GM21825 (cell line): ENCODE measurements around the gene PHF24.

ENCODE experiments used
- ATAC-seq: cut with Tn5 transposase; IDR thresholded peaks from one replicate; pipeline ENCODE4 v1.9.1; 2021; ENCODE audit warnings: mild to moderate bottlenecking, moderate library complexity; ENCODE audit not compliant: unreplicated experiment

Gene PHF24

DNA sequence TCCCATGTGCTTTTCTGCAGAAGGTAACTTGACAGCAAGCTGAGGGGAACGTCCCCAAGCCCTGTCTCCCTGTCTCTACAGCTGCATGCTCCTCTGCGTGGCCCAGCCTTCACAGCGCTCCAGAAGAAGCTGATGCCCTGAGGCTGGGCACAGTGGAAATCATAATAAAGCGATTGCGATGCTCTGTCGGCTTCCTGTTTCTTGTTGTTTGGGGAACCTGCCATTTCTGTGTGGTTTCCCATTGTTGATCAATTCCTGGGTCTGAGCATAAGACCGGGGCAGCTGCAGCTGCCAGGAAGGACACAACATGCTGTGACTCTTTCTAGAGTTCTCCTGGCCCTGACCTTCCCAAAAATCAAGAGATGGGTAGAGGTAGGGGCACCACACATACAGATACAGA lies 24.3 kb downstream of the PHF24 start:
- ATAC-seq = no peak

GRCh38 chr9:34983209-34983608 lies 25.1 kb downstream of the PHF24 start:
- peak; percentile 55 for ATAC-seq

DNA sequence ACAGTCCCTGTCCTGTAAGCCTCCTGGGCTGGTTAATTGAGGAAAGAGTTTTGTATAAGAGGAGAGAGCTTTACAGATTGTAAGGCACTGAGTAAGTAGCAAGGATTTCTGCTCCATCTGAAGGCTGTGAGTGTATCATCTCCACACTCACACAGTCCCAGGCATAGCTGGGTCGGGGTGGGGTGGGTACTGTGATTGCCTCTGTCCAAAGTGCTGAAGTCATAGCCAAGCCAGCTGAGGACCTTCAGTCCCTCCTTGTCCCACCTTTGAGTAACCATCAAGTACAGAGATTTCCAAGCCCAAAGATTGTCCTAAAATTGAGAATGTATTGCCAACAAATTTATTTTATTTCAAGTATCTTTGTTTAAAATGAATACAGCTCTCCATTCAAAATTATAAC lies 26.0 kb downstream of the PHF24 start:
- ATAC-seq = no peak

DNA sequence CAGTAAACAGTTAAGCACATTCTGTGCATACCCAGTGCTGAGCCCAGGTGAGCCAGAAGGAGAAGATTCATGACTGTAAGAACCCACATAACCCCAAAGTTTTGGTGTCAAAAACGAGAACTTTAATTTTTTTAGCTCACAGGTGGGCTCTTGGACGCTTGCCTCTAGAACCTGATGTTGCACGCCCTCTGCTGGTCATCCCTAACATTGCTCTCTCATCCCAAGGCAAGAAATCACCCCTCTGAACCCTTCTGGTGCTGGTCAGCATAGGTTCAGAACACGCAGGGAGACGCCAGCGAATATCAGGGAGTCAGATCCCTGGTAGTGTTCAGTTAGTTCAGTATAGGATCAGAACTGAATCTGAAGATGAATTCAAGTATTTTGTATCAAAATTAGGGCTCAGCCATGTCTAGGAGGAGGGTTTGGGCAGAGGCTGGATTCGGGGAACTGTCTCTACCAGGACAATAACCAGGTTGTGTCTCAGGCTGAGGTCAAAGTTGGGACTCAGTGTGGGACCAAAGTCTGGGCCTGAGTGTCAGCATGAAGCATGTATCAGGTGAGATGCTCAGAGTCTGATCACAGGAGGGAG lies 27.3 kb downstream of the PHF24 start:
- ATAC-seq = no peak

- no peak for ATAC-seq
These were observed 28.5 kb downstream of the PHF24 start for GRCh38 chr9:34986540-34987047.

GRCh38 chr9:34987160-34987901 lies 29.2 kb downstream of the PHF24 start:
- ATAC-seq = no peak

DNA sequence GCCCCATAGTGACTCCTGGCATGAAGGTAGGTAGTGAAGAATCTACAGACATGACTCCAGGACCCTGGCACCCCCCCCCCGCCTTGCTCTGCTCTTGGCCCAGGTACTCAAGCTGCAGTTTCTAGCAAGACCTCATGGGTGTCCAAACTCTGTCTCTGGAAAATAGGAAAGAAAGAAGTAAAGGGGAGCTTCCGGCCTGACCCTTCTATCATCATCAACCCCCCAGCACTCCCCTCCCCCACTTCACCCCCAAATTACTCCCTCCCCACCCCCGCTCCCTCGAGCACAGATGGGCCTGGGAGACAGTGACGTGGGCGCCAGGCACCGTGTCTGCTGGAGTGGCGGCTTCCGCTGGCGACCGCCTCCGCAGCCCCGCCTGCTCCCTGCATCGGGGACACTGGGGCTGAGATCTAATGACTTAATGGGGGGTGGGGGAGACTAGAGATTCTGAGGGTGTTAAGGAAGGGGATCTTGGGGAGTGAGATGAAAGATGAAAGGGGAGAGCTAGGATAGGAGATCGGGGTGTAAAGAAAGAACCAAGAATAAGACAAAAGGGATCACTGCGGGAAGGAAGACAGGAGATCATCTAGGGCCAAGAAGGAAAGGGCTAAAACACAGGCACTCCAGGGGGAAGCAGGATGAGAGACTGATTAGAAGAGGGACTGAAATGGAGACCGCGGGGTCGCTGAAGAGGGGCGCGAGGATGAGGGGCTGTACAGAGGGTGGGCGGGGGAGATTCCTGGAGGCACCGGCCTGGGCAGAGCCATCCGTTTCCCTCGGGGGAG lies 30.3 kb downstream of the PHF24 start:
- no peak for ATAC-seq

GRCh38 chr9:34989003-34989945 lies 31.2 kb downstream of the PHF24 start, which contains the start of gene DNAJB5:
Gene DNAJB5 (plus strand): TSS chr9:34989745. CDS start chr9:34990631, 886 bp downstream.
- peak; percentile 89 for ATAC-seq

GRCh38 chr9:34989946-34990635 lies 32.0 kb downstream of the PHF24 start:
- ATAC-seq = no peak

- ATAC-seq = no peak
These were observed 33.0 kb downstream of the PHF24 start for GRCh38 chr9:34990908-34991606.

DNA sequence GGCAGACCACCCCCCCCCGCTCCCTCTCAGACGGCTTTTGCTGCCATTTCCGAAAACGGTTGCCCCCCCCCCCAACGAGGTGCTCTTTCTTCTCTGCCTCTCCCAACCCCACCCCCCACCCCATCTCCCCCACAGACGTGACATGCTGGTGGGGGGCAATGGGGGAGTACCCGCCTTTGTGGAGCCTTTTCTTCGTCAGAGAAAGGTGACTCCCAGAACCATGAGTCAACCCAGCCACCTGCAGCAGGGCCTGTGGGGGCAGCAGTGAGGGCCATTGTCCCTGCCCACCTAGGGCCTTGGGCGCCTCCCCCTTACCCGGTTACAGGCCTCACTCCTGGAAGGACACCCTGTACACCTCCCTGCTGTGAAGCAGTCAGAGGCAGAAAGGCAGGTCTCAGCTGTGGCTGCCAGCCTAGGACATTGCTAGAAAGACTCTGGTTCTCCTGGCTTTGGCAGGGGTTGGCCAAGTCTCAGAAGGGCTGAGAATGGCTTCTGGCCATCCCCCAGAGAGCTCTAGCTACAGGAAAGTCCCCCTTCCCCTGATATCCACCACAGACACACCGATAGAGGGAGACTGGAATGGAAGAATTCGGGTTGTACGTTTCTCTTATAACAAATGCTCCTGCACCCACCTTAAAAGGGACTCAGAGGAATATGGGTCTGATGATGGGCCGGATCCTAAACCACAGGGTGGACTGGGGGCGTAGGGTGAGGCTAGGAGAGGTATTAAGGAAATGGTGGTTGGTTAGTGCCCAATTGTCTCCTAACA lies 33.7 kb downstream of the PHF24 start:
- no peak for ATAC-seq

- ATAC-seq = no peak
These were observed 34.4 kb downstream of the PHF24 start for GRCh38 chr9:34992376-34992951.

DNA sequence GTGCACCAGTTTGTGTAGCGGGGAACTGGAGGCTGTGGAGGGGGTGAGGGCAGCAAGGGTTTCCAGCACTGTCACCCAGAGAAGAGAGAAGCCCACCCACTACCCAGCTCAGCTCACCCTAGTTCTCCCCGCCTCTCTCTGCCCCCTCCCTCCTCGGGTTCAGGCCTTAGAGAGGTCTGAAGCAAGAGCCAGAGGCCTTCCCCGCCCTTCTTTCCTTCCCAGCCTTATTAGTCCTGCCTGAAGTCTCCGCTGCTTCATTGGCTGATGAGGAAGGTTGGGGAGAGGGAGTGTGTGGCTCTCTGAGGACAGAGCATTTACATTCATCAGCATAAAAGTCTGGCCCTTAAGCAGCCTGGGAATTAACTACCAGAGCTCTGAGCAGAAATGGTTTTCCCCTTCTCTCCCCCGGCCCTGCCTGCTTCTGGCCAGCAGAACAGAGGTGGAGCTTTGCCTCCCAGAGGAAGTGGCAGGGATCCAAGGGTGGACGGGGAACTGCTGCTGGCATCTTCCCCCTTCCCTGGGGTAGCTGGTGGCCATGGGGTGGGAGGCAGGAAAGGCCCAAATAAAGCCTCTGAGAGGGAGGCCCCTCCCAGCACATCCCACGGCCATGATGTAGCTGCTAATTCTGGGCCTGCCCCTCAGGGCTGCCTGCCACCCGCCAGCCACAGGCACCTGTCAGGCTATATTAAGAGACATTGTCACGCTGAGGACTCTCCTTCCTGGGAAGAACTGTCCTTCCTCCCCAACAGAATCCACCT lies 35.6 kb downstream of the PHF24 start:
- no peak for ATAC-seq

GRCh38 chr9:34994260-34994899 lies 36.3 kb downstream of the PHF24 start:
- ATAC-seq = no peak

DNA sequence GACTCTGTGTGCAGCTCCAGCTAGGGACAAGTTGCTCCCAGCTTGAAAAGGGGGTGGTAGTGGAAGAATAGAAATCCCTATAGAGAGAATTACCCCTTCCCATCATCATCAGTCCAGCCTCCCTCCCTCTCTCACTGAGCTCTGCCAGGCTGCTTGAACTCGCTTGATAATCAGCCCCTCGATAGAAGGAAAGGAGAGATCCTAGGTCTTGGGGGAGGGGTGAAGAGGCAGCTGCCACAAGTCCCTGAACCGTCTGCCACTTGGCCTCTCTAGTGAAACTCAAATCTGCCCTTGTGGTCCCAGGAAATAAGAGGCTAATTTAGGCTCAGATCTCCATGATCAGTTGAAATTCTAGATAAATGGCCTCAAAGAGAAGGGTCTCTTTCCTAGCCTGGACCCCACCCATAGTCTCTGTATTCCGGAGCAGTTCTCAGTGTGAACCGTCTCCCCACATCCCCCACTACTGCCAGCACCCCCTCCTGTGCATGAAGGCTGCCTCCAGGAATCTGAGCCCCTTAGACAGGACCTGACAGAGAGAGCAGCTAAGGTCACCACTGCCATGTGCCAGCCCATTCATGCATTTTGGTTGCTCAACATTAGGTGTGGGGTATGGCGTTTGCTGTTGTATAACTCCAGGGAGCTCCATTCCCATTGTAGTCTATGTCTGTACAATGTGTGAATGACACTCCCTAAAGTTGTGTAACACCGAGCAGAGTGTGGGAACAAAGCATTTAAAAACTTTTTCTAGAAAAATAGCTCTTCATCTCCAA lies 37.0 kb downstream of the PHF24 start:
- no peak for ATAC-seq

GRCh38 chr9:34995670-34996060 lies 37.6 kb downstream of the PHF24 start:
- no peak for ATAC-seq
